Prostate gland (tissue), 2 donors: ENCODE data around the gene DTL. TPM values are rescaled to one million over a fixed set of nuclear protein-coding genes. Genes with fewer than 3 reads are reported as not detected.

Experiments used
- DNase-seq: peaks from one replicate; pipeline ENCODE4 v3.0.0-alpha.2; 2019; ENCODE audit warnings: low spot score
- H3K27ac ChIP-seq, 2 donors: fragments of 200-600 bp; sonication (generic); 2 replicates each; pipeline ENCODE4 v1.5.1; 2017 to 2019
- H3K27me3 ChIP-seq: fragments of 200-600 bp; sonication (generic); replicated peaks from 2 replicates; pipeline ENCODE4 v1.5.1; 2019; ENCODE audit not compliant: insufficient read depth
- H3K36me3 ChIP-seq, 2 donors: fragments of 200-600 bp; sonication (generic); 1 replicate in 1 of 2; 2 replicates in 1 of 2; pipeline versions ENCODE4 v1.5.1 to v1.8.1; 2017 to 2019
- H3K4me1 ChIP-seq: fragments of 200-600 bp; sonication (generic); replicated peaks from 2 replicates; pipeline ENCODE4 v1.5.1; 2019
- H3K4me3 ChIP-seq, 2 donors: fragments of 200-600 bp; sonication (generic); 2 replicates each; pipeline ENCODE4 v1.5.1; 2017 to 2019
- H3K9me3 ChIP-seq: fragments of 200-600 bp; sonication (generic); 2 replicates; pipeline ENCODE4 v1.5.1; 2017
- CTCF ChIP-seq, 4 experiments: fragments of 200-600 bp in 2 of 4; fragments of 450-650 bp in 2 of 4; sonication (generic) in 2 of 4; IDR thresholded peaks; 1 replicate in 3 of 4; 2 replicates in 1 of 4; pipeline ENCODE4 v1.5.1; 2016 to 2019; ENCODE audit warnings: antibody characterized with exemption in 4 of 4, mild to moderate bottlenecking in 2 of 4, moderate library complexity in 2 of 4
- POLR2A ChIP-seq: fragments of 450-650 bp; IDR thresholded peaks from one replicate; pipeline ENCODE4 v1.6.1; 2016; ENCODE audit warnings: antibody characterized with exemption, mild to moderate bottlenecking
- POLR2AphosphoS5 ChIP-seq: sonication (generic); formaldehyde crosslinking; IDR thresholded peaks from one replicate; pipeline ENCODE4 v1.6.1; 2017; ENCODE audit warnings: antibody characterized with exemption
- WGBS: methylation state at CpG from one replicate; pipeline ENCODE4 v1.1.5; 2018; 5-methylcytosine and 5-hydroxymethylcytosine counted together
- intact Hi-C: fragments of 100-400 bp; cut with DNase I; formaldehyde crosslinking; loops from one replicate; pipeline ENCODE4 v1.14.2; 2022
- total RNA-seq, 2 donors: library from RNA; depleted of rRNA; stranded (reverse); fragments of >200 nt; gene quantifications; one replicate each; pipeline ENCODE4 v1.1.0, GENCODE V29; 2016

Gene DTL
- total RNA-seq, 2 donors from 2014 or later, result 1.5 to 7.1 TPM

- H3K27ac ChIP-seq, result no peak overlapping the region
- intact Hi-C loops, result no loop called here
- no peak for TF ChIP-seq CTCF (IDR thresholded peaks at IDR 0.05)
- no peak for TF ChIP-seq POLR2A
- no peak for TF ChIP-seq POLR2AphosphoS5
Observed at GRCh38 chr1:212053993-212054392, 18.4 kb downstream of the DTL start.

GRCh38 chr1:212055333-212055732, 19.8 kb downstream of the DTL start:
- TF ChIP-seq POLR2AphosphoS5 (no peak), POLR2A (no peak), CTCF (IDR thresholded peaks at IDR 0.05) (no peak)
- no peak overlapping the region for H3K4me3 ChIP-seq
- no peaks in the 10 kb centered on the region for H3K27me3 ChIP-seq
- no peaks in the 10 kb centered on the region for H3K9me3 ChIP-seq
- DNase-seq, result no peak
- WGBS, result 96% methylated on average over 2 of the region's 2 CpGs
- H3K27ac ChIP-seq, result no peak overlapping the region
- no peaks in the 10 kb centered on the region for H3K4me1 ChIP-seq
- intact Hi-C loops, result no loop called here
- no peaks in the 10 kb centered on the region for H3K36me3 ChIP-seq

More at GRCh38 chr1:212053993-212054392, 18.4 kb downstream of the DTL start:
- H3K4me3 ChIP-seq, result no peak overlapping the region
- H3K4me1 ChIP-seq, result no peaks in the 10 kb centered on the region
- 95% methylated on average over 1 of the region's 1 CpG for WGBS
- no peaks in the 10 kb centered on the region for H3K9me3 ChIP-seq
- DNase-seq, result no peak
- no peaks in the 10 kb centered on the region for H3K27me3 ChIP-seq
- no peaks in the 10 kb centered on the region for H3K36me3 ChIP-seq

- no peaks in the 10 kb centered on the region for H3K9me3 ChIP-seq
- H3K4me1 ChIP-seq, result no peaks in the 10 kb centered on the region
- no peaks in the 10 kb centered on the region for H3K27me3 ChIP-seq
- H3K27ac ChIP-seq, result no peak overlapping the region
- no peak overlapping the region for H3K4me3 ChIP-seq
- TF ChIP-seq POLR2AphosphoS5 (no peak), POLR2A (no peak), CTCF (IDR thresholded peaks at IDR 0.05) (no peak)
- no peak for DNase-seq
- 59% methylated on average over 6 of the region's 6 CpGs for WGBS
- no peaks in the 10 kb centered on the region for H3K36me3 ChIP-seq
- intact Hi-C loops, result no loop called here
Observed at GRCh38 chr1:212060632-212061472, 25.3 kb downstream of the DTL start.

DNA sequence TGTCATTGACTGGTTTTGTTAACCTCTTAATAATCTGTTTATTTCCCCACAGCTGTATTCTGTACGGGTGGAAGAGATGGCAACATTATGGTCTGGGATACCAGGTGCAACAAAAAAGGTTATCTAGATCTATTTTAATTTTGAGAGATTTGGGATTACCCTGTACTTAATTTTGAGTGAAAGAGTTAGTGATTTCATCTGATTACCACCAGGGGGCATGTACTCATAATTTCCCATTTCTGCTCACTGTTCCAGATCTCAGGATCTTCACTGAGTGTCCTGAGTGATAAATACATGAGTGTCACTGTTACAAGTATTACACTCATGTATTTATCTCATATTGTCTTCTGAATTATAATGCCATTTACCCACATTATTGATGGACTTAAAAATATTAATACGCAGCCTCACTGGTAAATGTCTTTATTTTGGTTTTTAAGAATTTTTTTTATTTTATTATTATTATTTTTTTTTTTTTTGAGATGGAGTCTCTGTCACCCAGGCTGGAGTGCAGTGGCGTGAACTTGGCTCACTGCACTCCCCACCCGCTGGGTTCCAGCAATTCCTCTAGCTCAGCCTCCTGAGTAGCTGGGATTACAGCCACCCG, 27.4 kb downstream of the DTL start:
- WGBS, result 89% methylated on average over 5 of the region's 5 CpGs
- Histone ChIP-seq H3K4me3 (no peak overlapping the region), H3K4me1 (no peaks in the 10 kb centered on the region), H3K9me3 (no peaks in the 10 kb centered on the region), H3K27me3 (no peaks in the 10 kb centered on the region), H3K36me3 (no peaks in the 10 kb centered on the region), H3K27ac (no peak overlapping the region)
- peak; percentile 31 to 73 (median 62) for TF ChIP-seq CTCF (IDR thresholded peaks at IDR 0.05)
- TF ChIP-seq POLR2A, result no peak
- intact Hi-C loops, result no loop called here
- DNase-seq, result no peak
